Fibroblast of peridontal ligament (primary cell): ENCODE results near the gene ACOXL.
"Not testable (repeated sequence)": the region's sequence is repeated elsewhere in the genome, so short reads cannot be mapped to it uniquely, and the experiment has no call there.

Experiments used
- DNase-seq: peaks from one replicate; pipeline ENCODE4 v3.0.0-alpha.2; 2010; ENCODE audit errors: extremely low read depth

Gene ACOXL

GRCh38 chr2:110927526-110927925, 195.2 kb downstream of the ACOXL start:
- no peak for DNase-seq

DNA sequence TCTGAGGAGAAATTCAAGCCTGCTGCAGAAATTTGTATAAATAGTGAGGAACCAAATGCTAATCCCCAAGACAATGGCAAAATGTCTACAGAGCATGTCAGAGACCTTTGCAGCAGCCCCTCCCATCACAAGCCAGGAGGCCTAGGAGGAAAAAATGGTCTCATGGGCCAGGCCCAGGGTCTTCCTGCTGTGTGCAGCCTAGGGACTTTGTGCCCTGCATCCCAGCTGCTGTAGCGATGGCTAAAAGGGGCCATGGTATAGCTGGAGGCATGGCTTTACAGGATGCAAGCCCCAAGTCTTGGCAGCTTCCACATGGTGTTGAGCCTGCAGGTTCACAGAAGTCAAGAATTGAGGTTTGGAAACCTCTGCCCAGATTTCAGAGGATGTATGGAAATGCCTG, 197.2 kb downstream of the ACOXL start:
- DNase-seq = no peak

DNA sequence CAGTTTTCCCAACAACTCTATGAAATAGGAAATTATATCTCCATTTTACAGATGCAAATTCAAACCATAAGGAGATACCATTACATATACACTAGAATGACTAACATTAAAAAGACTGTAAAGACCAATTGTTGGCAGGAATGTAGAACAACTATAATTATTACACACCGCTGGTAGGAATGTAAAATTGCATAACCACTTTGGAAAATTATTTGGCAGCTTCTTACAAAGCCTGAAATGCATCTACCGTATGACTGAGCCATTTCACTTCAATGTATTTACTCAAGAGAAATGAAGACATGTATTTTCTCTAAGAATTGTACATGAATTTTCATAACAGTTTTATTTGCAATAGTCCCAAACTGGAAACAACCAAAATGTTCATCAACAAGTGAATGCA, 199.3 kb downstream of the ACOXL start:
- DNase-seq = peak; percentile 62

GRCh38 chr2:110933420-110933819, 201.0 kb downstream of the ACOXL start:
- DNase-seq = no peak

- no peak for DNase-seq
Measured at GRCh38 chr2:110934948-110935347, 202.6 kb downstream of the ACOXL start.

DNA sequence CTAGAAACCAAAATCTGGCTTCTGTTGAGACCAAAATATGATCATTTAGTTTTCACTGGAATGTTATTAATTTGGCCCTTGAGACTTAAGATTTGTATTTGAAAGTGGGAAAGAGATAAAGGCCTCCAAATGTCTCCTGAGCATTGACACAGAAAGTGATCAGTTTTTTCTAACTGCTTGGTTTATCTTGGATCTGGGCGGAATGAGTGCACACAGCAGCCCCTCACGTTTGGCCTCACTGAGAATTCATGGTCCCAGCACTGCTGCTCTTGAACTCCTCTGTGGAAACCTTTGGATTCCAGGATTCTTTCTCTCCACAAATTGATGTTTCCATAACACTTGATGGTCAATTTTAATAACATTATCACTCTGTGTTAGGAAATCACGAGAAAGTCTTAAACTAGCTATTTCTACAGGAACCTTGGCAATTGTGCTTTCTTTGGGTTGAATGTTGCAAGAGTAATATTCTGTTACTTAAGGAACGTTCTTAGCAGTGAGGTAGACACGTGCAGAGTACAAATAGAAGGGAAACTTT, 208.1 kb downstream of the ACOXL start:
- no peak for DNase-seq

GRCh38 chr2:110941226-110941625, 208.9 kb downstream of the ACOXL start:
- no peak for DNase-seq

- no peak for DNase-seq
Measured at GRCh38 chr2:110943070-110943634, 210.8 kb downstream of the ACOXL start.

GRCh38 chr2:110946902-110947301, 214.5 kb downstream of the ACOXL start:
- no peak for DNase-seq

DNA sequence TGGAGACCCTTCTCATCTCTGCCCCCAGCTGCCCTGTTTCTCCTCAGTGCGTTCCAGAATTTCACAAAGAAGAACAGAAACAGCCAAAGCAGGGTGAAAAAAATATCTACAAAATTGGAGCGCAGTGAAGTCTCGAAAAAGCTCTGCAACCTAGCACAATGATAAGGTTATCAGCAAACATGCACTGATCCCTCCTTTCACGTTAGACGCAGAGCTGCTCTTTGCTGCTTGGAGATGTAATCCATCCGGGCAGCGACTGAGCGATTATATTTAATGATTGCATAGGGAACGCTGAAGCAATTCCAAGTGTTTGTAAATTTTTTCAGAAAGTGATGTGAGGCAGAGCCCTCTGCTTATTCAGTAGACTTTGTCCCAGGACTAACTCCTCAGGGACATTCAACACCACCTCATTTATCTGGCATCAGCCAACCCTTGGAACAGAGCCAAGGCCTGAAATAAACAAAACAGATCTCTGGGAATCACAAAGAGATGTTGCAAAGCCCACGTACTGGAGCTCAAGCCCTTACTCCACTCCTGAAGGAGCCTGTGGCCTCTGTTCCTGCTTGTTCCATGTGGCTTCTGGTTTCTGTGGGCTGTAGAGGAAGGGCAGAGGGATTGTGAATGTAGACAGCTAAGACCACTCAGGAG, 215.8 kb downstream of the ACOXL start:
- DNase-seq = peak; percentile 0

GRCh38 chr2:110950281-110950680, 217.9 kb downstream of the ACOXL start:
- DNase-seq = no peak

DNA sequence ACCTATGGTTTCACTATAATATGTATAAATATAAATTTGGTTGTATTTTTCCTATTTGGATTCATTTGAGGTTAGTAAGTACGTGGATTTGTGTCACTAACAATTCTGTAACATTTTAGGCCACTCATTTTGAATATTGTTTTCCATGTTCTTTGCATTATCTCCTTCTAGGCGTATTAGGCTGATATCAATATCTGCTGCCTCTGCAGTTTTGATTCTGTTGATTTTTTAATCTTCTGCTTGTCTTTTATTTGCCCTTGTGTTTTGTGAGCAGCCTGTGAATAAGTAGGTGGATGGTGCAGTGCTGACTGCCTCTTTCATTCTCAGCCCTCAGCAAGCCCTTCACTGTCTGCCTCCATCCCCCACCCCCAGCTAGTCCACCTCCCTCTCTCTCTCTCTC, 222.7 kb downstream of the ACOXL start:
- DNase-seq = no peak

GRCh38 chr2:110955556-110955955, 223.2 kb downstream of the ACOXL start:
- DNase-seq = no peak

GRCh38 chr2:110957293-110957692, 224.9 kb downstream of the ACOXL start:
- DNase-seq = no peak

- no peak for DNase-seq
Measured at GRCh38 chr2:110958346-110959119, 226.2 kb downstream of the ACOXL start.

- DNase-seq = no peak
Measured at GRCh38 chr2:110959198-110959597, 226.8 kb downstream of the ACOXL start.

DNA sequence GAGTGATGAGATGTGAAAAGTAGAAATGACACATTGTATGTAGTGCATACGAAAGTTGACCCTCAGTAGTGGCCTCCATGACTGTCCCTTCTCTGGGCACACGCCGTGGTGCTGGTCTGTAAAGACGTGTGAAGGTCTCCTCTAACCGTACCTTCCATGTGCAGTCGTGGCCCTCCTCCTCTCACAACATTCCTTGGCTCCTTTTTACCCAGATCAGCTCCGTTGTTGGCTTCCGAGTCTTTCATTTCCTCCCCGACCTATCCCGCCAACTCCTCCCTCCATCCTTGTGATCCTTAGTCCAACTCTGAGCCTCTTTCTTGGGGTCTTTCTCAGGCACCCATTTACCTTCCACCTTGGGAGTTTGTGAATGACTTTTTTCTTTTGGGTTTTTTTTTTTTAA, 227.9 kb downstream of the ACOXL start:
- DNase-seq = no peak

GRCh38 chr2:110960954-110961353, 228.6 kb downstream of the ACOXL start:
- DNase-seq = no peak

GRCh38 chr2:110961643-110962042, 229.3 kb downstream of the ACOXL start:
- not testable (repeated sequence) for DNase-seq

DNA sequence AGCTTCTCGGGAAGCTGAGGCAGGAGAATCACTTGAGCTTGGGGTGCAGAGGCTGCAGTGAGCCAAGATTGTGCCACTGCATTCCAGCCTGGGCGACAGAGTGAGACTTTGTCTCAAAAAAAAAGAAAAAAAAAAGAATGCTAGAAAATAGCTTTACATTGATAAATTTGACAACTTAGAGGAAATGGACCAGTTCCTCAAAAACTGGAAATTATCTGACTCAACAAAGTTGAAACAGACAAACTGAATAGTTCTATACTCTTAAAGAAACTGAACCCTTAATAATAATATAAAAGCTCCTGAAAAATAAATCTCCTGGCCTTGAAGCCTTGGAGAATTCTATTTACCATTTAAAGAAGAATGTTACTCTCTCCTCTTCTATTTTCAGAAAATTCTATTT, 237.3 kb downstream of the ACOXL start:
- no peak for DNase-seq

GRCh38 chr2:110970201-110970600, 237.8 kb downstream of the ACOXL start:
- no peak for DNase-seq

GRCh38 chr2:110971811-110972210, 239.4 kb downstream of the ACOXL start:
- DNase-seq = no peak

GRCh38 chr2:110973262-110973661, 240.9 kb downstream of the ACOXL start:
- DNase-seq = no peak
